Peyer's patch (tissue), 4 donors: Measurements from ENCODE around the gene OR51E2. TPM values are rescaled to one million over a fixed set of nuclear protein-coding genes. Genes with fewer than 3 reads are reported as not detected.

Source experiments
- DNase-seq, 3 donors: peaks; one replicate each; pipeline ENCODE4 v3.0.0-alpha.2; 2017 to 2019
- H3K27ac ChIP-seq, 4 donors: fragments of 200-600 bp; sonication (generic); one replicate each; pipeline ENCODE4 v1.5.1; 2016 to 2019
- H3K27me3 ChIP-seq, 2 donors: fragments of 200-600 bp; sonication (generic); one replicate each; pipeline ENCODE4 v1.5.1; 2019
- H3K36me3 ChIP-seq, 3 donors: fragments of 200-600 bp; sonication (generic); one replicate each; pipeline ENCODE4 v1.5.1; 2016 to 2019
- H3K4me1 ChIP-seq, 4 donors: fragments of 200-600 bp; sonication (generic); one replicate each; pipeline ENCODE4 v1.5.1; 2016 to 2019
- H3K4me3 ChIP-seq, 4 donors: fragments of 200-600 bp; sonication (generic); 1 replicate in 3 of 4; 2 replicates in 1 of 4; pipeline ENCODE4 v1.5.1; 2016 to 2019; ENCODE audit warnings: mild to moderate bottlenecking in 1 of 4
- H3K9me3 ChIP-seq, 4 donors: fragments of 200-600 bp; sonication (generic); one replicate each; pipeline ENCODE4 v1.5.1; 2016 to 2019; ENCODE audit warnings: mild to moderate bottlenecking in 1 of 4
- POLR2A ChIP-seq, 2 donors: fragments of 450-650 bp; IDR thresholded peaks; one replicate each; pipeline ENCODE4 v1.5.1; 2017; ENCODE audit warnings: antibody characterized with exemption in 2 of 2, mild to moderate bottlenecking in 2 of 2, moderate library complexity in 2 of 2
- total RNA-seq, 4 donors: library from RNA; depleted of rRNA; stranded (reverse); fragments of >200 nt; gene quantifications; one replicate each; pipeline ENCODE4 v1.1.0, GENCODE V29; 2016
- TF ChIP-seq, protein P1 (sequence below), 6 experiments: fragments of 450-650 bp in 4 of 6; fragments of 200-600 bp in 2 of 6; sonication (generic) in 1 of 6; IDR thresholded peaks; one replicate each; pipeline ENCODE4 v1.5.1; 2017 to 2019; ENCODE audit warnings: antibody characterized with exemption in 6 of 6, mild to moderate bottlenecking in 3 of 6, moderate library complexity in 1 of 6

Gene OR51E2
- total RNA-seq, 4 donors from 2014 or later, result 0.67 to 0.85 TPM; not detected in 2

DNA sequence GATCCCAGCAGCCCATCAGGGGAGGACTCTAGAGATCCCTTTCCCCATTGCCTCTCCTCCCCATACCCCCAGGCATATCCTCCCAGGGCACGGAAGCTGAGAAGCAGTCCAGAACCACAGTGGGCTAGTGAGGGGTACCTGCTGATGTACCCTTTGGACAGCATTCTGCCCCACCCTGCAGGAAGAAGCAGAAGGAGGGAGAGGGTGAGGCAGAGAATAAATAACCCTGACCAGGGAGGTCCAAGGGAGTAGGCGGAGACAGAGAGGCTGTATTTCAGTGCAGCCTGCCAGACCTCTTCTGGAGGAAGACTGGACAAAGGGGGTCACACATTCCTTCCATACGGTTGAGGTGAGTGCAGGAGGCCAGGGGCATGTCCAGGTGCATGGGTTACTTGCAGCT, 54.0 kb downstream of the OR51E2 start, which contains the start of gene OR51E1:
Gene OR51E1, plus strand, starts transcription at position 301 of the 400 bp plus-strand sequence. CDS start 8,545 bp downstream, outside the sequence.
- Histone ChIP-seq H3K4me3 (no peak within 1 kb of the TSS), H3K27ac (no peak within 1 kb of the TSS), H3K4me1 (no peaks in the 10 kb centered on the region), H3K27me3 (no peaks in the 10 kb centered on the region), H3K36me3 (no peaks in the 10 kb centered on the region), H3K9me3 (no peaks in the 10 kb centered on the region)
- no peak for DNase-seq
- TF ChIP-seq POLR2A (IDR thresholded peaks at IDR 0.05), result no peak
- TF ChIP-seq, protein P1, sequence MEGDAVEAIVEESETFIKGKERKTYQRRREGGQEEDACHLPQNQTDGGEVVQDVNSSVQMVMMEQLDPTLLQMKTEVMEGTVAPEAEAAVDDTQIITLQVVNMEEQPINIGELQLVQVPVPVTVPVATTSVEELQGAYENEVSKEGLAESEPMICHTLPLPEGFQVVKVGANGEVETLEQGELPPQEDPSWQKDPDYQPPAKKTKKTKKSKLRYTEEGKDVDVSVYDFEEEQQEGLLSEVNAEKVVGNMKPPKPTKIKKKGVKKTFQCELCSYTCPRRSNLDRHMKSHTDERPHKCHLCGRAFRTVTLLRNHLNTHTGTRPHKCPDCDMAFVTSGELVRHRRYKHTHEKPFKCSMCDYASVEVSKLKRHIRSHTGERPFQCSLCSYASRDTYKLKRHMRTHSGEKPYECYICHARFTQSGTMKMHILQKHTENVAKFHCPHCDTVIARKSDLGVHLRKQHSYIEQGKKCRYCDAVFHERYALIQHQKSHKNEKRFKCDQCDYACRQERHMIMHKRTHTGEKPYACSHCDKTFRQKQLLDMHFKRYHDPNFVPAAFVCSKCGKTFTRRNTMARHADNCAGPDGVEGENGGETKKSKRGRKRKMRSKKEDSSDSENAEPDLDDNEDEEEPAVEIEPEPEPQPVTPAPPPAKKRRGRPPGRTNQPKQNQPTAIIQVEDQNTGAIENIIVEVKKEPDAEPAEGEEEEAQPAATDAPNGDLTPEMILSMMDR (IDR thresholded peaks at IDR 0.05), result no peak

DNA sequence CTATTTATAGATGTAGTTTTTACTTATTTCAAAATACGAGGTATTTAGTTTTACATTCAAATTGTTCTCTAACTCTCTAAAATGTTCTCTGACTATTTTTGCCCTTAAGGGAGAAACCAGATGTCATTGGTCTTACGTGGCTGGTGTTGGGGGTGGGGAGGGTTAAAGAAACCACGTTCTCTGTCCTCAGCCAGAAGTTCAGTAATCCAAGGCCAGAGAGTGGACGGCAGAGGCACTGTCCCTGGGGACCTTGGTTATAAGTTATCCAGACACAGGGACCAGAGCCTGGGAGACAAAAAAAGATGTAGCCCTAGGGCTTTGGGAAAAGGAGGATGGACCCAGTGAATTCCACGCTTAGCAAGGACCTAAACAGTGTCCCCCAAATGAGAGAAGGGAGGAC, 54.6 kb downstream of the OR51E2 start:
- no peak overlapping the region for H3K4me3 ChIP-seq
- no peak overlapping the region for H3K27ac ChIP-seq
- no peak for DNase-seq
- H3K9me3 ChIP-seq, result no peaks in the 10 kb centered on the region
- TF ChIP-seq, protein P1 (IDR thresholded peaks at IDR 0.05), result no peak
- no peak for TF ChIP-seq POLR2A (IDR thresholded peaks at IDR 0.05)
- H3K36me3 ChIP-seq, result no peaks in the 10 kb centered on the region
- no peaks in the 10 kb centered on the region for H3K4me1 ChIP-seq
- H3K27me3 ChIP-seq, result no peaks in the 10 kb centered on the region

DNA sequence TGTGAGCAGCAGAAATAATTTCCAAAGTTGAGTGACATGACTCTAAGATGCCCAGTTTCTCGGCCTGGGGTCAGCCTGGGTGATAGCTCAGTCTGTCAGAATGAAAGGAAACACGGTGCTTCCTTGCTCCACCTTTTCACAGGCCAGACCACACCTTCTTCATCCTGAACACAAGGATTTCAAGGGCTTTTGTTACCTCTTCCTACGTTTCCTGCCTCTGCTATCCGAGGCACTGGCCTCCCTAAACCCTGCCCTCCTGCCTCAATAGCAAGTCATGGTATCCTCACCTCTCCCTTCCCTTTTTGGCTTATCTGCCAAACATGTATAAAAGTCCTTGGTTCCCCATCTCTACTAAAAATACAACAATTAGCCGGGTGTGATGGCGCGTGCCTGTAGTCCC, 55.6 kb downstream of the OR51E2 start:
- no peak for DNase-seq
- TF ChIP-seq POLR2A (IDR thresholded peaks at IDR 0.05), result no peak
- TF ChIP-seq, protein P1 (IDR thresholded peaks at IDR 0.05), result no peak
- Histone ChIP-seq H3K4me3 (no peak overlapping the region), H3K4me1 (no peaks in the 10 kb centered on the region), H3K27me3 (no peaks in the 10 kb centered on the region), H3K36me3 (no peaks in the 10 kb centered on the region), H3K27ac (no peak overlapping the region), H3K9me3 (no peaks in the 10 kb centered on the region)

DNA sequence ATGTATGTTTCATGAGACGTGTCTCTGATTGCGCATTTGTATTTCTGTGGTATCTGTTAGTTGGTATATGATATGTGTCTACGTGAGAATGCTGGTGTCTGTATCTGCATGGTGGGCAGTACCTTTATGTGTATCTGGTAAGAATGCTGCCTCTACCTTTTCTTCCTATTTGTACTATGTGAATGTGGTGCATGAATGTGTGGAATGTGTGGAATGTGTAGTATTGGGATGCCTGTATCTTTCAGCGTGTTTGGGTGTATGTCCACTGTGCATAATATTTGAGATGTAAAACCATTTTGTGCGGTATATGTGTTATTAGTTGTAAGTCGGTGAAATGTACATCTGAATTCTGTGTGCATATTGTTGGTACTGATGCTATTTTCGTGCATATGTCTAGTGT, 56.2 kb downstream of the OR51E2 start:
- Histone ChIP-seq H3K9me3 (no peaks in the 10 kb centered on the region), H3K27me3 (no peaks in the 10 kb centered on the region), H3K4me3 (no peak overlapping the region), H3K4me1 (no peaks in the 10 kb centered on the region), H3K36me3 (no peaks in the 10 kb centered on the region), H3K27ac (no peak overlapping the region)
- TF ChIP-seq, protein P1 (IDR thresholded peaks at IDR 0.05), result no peak
- TF ChIP-seq POLR2A (IDR thresholded peaks at IDR 0.05), result no peak
- no peak for DNase-seq

DNA sequence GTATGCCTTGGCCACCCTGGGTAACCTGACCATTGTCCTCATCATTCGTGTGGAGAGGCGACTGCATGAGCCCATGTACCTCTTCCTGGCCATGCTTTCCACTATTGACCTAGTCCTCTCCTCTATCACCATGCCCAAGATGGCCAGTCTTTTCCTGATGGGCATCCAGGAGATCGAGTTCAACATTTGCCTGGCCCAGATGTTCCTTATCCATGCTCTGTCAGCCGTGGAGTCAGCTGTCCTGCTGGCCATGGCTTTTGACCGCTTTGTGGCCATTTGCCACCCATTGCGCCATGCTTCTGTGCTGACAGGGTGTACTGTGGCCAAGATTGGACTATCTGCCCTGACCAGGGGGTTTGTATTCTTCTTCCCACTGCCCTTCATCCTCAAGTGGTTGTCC, 57.7 kb downstream of the OR51E2 start:
- Histone ChIP-seq H3K27me3 (no peaks in the 10 kb centered on the region), H3K27ac (no peak overlapping the region), H3K9me3 (no peaks in the 10 kb centered on the region), H3K36me3 (no peaks in the 10 kb centered on the region), H3K4me1 (no peaks in the 10 kb centered on the region), H3K4me3 (no peak overlapping the region)
- no peak for DNase-seq
- TF ChIP-seq POLR2A (IDR thresholded peaks at IDR 0.05), result no peak
- TF ChIP-seq, protein P1 (IDR thresholded peaks at IDR 0.05), result no peak

DNA sequence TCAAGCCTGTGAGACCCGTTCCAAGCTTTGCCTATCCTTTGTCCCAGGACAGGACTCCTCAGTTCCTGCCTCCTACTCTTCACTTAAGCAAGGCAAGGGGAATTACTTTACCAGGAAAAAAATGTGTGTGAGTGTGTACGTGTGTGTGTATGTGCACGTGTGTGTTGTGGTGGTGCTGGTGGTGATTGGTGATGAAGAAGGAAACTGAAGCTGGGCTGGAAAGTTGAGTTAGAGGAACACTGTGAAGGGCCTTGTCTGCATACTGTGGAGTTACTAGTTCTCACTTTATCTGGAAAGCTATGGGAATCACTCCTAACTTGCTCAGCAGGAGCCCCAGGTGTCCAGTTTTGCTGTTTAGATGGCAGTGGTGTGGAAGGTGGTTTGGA, 60.0 kb downstream of the OR51E2 start:
- H3K36me3 ChIP-seq, result no peaks in the 10 kb centered on the region
- TF ChIP-seq POLR2A (IDR thresholded peaks at IDR 0.05), result no peak
- TF ChIP-seq, protein P1 (IDR thresholded peaks at IDR 0.05), result no peak
- H3K4me1 ChIP-seq, result no peaks in the 10 kb centered on the region
- H3K9me3 ChIP-seq, result no peaks in the 10 kb centered on the region
- no peak for DNase-seq
- no peaks in the 10 kb centered on the region for H3K27me3 ChIP-seq
- no peak overlapping the region for H3K27ac ChIP-seq
- no peak overlapping the region for H3K4me3 ChIP-seq
